Left ventricle myocardium inferior (tissue), 1 donor: ENCODE data around the gene SUMO1. TPM values are rescaled to one million over a fixed set of nuclear protein-coding genes. Genes with fewer than 3 reads are reported as not detected.

Experiments used
- DNase-seq: peaks from one replicate; pipeline ENCODE4 v3.0.0-alpha.2; 2020
- H3K27ac ChIP-seq: fragments of 200-600 bp; replicated peaks from 2 replicates; pipeline ENCODE4 v1.8.0; 2021
- H3K27me3 ChIP-seq: fragments of 200-600 bp; 2 replicates; pipeline ENCODE4 v1.8.0; 2021; ENCODE audit warnings: low read depth
- H3K36me3 ChIP-seq: fragments of 200-600 bp; 2 replicates; pipeline ENCODE4 v1.8.0; 2021
- H3K4me1 ChIP-seq: fragments of 200-600 bp; 2 replicates; pipeline ENCODE4 v1.8.0; 2021
- H3K4me3 ChIP-seq: fragments of 200-600 bp; 2 replicates; pipeline ENCODE4 v1.8.0; 2021; ENCODE audit warnings: mild to moderate bottlenecking, moderate library complexity
- H3K9me3 ChIP-seq: fragments of 200-600 bp; replicated peaks from 2 replicates; pipeline ENCODE4 v1.8.0; 2021
- CTCF ChIP-seq: fragments of 200-600 bp; IDR thresholded peaks from 2 replicates; pipeline ENCODE4 v1.8.0; 2021; ENCODE audit warnings: antibody characterized with exemption, mild to moderate bottlenecking, borderline replicate concordance
- intact Hi-C: fragments of 100-400 bp; cut with micrococcal nuclease; formaldehyde crosslinking; loops from one replicate; pipeline ENCODE4 v1.11.0; 2022
- total RNA-seq: library from RNA; stranded (reverse); fragmentation: NEBNext Ultra II Directional; extraction: Animal tissue kit (Norgen Biotek cat#: 25700); gene quantifications from one replicate; pipeline ENCODE4 v1.2.1, GENCODE V29; 2021
- donor health status: DM: no; HTN: yes; CAD: no; lungs with severe emphysema.

The SUMO1 gene
- total RNA-seq, 1 donor from 2014 or later, result 71.2 TPM

GRCh38 chr2:202194418-202194817, 44.0 kb downstream of the SUMO1 start:
- Histone ChIP-seq H3K36me3 (no peaks in the 10 kb centered on the region), H3K9me3 (no peaks in the 10 kb centered on the region), H3K4me3 (no peak overlapping the region), H3K27me3 (no peaks in the 10 kb centered on the region), H3K4me1 (no peaks in the 10 kb centered on the region), H3K27ac (no peak overlapping the region)
- intact Hi-C loops, result no loop called here
- DNase-seq, result no peak
- no peak for TF ChIP-seq CTCF

- no peak overlapping the region for H3K27ac ChIP-seq
- intact Hi-C loops, result no loop called here
- no peak for TF ChIP-seq CTCF
- no peak for DNase-seq
- H3K36me3 ChIP-seq, result no peaks in the 10 kb centered on the region
- no peaks in the 10 kb centered on the region for H3K9me3 ChIP-seq
- no peak overlapping the region for H3K4me3 ChIP-seq
- H3K4me1 ChIP-seq, result no peaks in the 10 kb centered on the region
- H3K27me3 ChIP-seq, result no peaks in the 10 kb centered on the region
These were observed 44.5 kb downstream of the SUMO1 start for GRCh38 chr2:202193881-202194353.

GRCh38 chr2:202193305-202193704, 45.1 kb downstream of the SUMO1 start:
- no peak for DNase-seq
- H3K4me1 ChIP-seq, result no peaks in the 10 kb centered on the region
- no peaks in the 10 kb centered on the region for H3K36me3 ChIP-seq
- H3K9me3 ChIP-seq, result no peaks in the 10 kb centered on the region
- H3K27me3 ChIP-seq, result no peaks in the 10 kb centered on the region
- no peak for TF ChIP-seq CTCF
- no peak overlapping the region for H3K27ac ChIP-seq
- intact Hi-C loops, result no loop called here
- no peak overlapping the region for H3K4me3 ChIP-seq

GRCh38 chr2:202187570-202187969, 50.8 kb downstream of the SUMO1 start:
- H3K4me3 ChIP-seq, result no peak overlapping the region
- no peaks in the 10 kb centered on the region for H3K4me1 ChIP-seq
- H3K36me3 ChIP-seq, result no peaks in the 10 kb centered on the region
- DNase-seq, result no peak
- no peaks in the 10 kb centered on the region for H3K9me3 ChIP-seq
- intact Hi-C loops, result no loop called here
- H3K27me3 ChIP-seq, result no peaks in the 10 kb centered on the region
- H3K27ac ChIP-seq, result no peak overlapping the region
- no peak for TF ChIP-seq CTCF

GRCh38 chr2:202186641-202187202, 51.7 kb downstream of the SUMO1 start:
- no peak for TF ChIP-seq CTCF
- Histone ChIP-seq H3K27ac (no peak overlapping the region), H3K27me3 (no peaks in the 10 kb centered on the region), H3K36me3 (no peaks in the 10 kb centered on the region), H3K4me3 (no peak overlapping the region), H3K4me1 (no peaks in the 10 kb centered on the region), H3K9me3 (no peaks in the 10 kb centered on the region)
- intact Hi-C loops, result no loop called here
- DNase-seq, result no peak
